Activated CD8-positive, alpha-beta T cell treated with anti-CD3 and anti-CD28 coated beads, Interleukin-2, amount 10 ng/mL, durations not matched to agents 7 days and 5 days (primary cell): ENCODE results near the gene LHFPL6. TPM values are rescaled to one million over a fixed set of nuclear protein-coding genes. Genes with fewer than 3 reads are reported as not detected.

Source experiments
- ATAC-seq: fragments of 150-1000 bp; cut with Tn5 transposase; one replicate; pipeline ENCODE4 v1.10.0; 2021; ENCODE audit warnings: moderate library complexity
- CTCF ChIA-PET: fragments of 350-600 bp; sonication (Branson Sonifier 250); formaldehyde crosslinking; loops from one replicate; lab custom pipeline; 2021; ENCODE audit warnings: antibody characterized with exemption; lab: Charles Lee
- POLR2A ChIA-PET: fragments of 350-600 bp; sonication (Branson Sonifier 250); formaldehyde crosslinking; loops from one replicate; lab custom pipeline; 2021; ENCODE audit warnings: antibody characterized with exemption; lab: Charles Lee
- DNase-seq: peaks from one replicate; pipeline ENCODE4 v3.0.0-alpha.2; 2020
- H3K27ac Mint-ChIP-seq: one replicate; pipeline ENCODE4 v1.8.0; 2021; ENCODE audit warnings: mild to moderate bottlenecking, mixed read lengths
- H3K27me3 Mint-ChIP-seq: one replicate; pipeline ENCODE4 v1.8.0; 2021; ENCODE audit warnings: low read depth, mixed read lengths
- H3K36me3 Mint-ChIP-seq: one replicate; pipeline ENCODE4 v1.8.0; 2021; ENCODE audit warnings: low read depth, mixed read lengths
- H3K4me1 Mint-ChIP-seq: one replicate; pipeline ENCODE4 v1.8.0; 2021; ENCODE audit warnings: low read depth, mixed read lengths
- H3K4me3 Mint-ChIP-seq: one replicate; pipeline ENCODE4 v1.8.0; 2021; ENCODE audit warnings: mild to moderate bottlenecking, mixed read lengths
- H3K9me3 Mint-ChIP-seq: one replicate; pipeline ENCODE4 v1.8.0; 2022; ENCODE audit warnings: mixed read lengths; ENCODE audit not compliant: insufficient read depth
- total RNA-seq, 2 experiments: library from RNA; stranded (reverse); gene quantifications; one replicate each; pipeline ENCODE4 v1.2.3, GENCODE V29; 2021

LHFPL6 gene
- total RNA-seq, 2 experiments from 2014 or later = 0.13 TPM; not detected in 1

DNA sequence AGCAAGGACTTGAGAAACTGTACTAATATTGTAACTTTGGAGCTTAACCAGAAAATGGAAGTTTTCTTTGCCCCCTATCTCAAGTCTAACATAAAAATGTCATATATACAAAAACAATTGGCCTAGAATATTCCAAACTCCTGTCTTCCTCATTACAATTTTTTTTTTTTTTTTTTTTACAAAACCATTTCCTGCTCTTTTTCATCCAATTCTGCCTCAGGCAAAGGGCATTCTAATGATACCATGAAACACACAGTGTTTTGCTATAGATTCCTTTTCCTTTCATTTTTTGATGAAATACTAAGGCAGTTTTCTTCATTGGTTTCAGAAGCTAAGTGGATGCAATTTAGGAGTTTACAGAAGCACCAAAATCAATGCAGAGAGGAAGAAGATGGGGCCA, 119.7 kb downstream of the LHFPL6 start:
- no peak overlapping the region for H3K27ac Mint-ChIP-seq
- ChIA-PET CTCF (no interaction called here), POLR2A (no interaction called here)
- ATAC-seq (no peak), DNase-seq (no peak)
- no peaks in the 10 kb centered on the region for H3K9me3 Mint-ChIP-seq
- H3K4me1 Mint-ChIP-seq = no peaks in the 10 kb centered on the region
- H3K36me3 Mint-ChIP-seq = no peaks in the 10 kb centered on the region
- no peak overlapping the region for H3K4me3 Mint-ChIP-seq
- peaks cover 4% of the 10 kb centered on the region for H3K27me3 Mint-ChIP-seq

DNA sequence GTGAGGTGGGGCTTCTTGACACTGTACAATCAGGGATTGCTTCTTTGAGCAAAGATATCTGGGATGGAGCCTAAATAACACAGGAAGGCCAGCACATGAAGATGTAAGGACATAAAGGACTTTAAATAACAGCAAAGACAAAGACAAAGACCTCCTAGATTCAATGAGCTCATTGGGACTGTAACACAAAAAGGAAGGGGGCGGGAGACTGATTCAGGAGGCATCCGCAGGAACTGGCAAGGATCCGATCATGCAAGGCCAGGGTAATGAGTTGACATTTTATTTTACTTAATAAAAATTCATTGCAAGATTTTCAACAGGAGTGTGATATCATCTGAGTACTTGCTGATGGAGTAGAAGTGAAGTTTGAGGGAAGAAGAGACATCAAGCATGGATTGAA, 121.5 kb downstream of the LHFPL6 start:
- DNase-seq (no peak), ATAC-seq (no peak)
- no peak overlapping the region for H3K27ac Mint-ChIP-seq
- peaks cover 9% of the 10 kb centered on the region for H3K27me3 Mint-ChIP-seq
- POLR2A ChIA-PET = no interaction called here
- no peaks in the 10 kb centered on the region for H3K9me3 Mint-ChIP-seq
- CTCF ChIA-PET = no interaction called here
- H3K4me3 Mint-ChIP-seq = no peak overlapping the region
- H3K4me1 Mint-ChIP-seq = no peaks in the 10 kb centered on the region
- no peaks in the 10 kb centered on the region for H3K36me3 Mint-ChIP-seq

DNA sequence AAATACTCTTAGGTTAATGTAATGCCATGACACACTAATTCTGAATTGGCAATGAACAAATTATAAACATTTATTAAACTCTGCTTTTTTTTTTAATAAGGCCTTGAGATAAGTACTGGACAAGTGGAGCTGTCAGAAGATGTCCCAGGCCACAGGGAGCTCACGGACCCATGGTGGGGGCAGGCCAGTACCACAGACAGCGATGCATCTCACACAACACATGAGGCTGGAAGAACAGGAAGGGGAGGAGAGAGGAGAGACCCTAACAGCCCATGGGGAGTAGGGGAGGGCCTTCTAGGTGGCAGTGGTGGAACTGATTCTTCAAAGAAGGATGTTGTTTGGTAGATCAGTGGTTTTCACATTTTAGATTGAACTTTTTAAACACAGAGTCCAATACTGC, 128.4 kb downstream of the LHFPL6 start:
- CTCF ChIA-PET = no interaction called here
- H3K36me3 Mint-ChIP-seq = no peaks in the 10 kb centered on the region
- POLR2A ChIA-PET = no interaction called here
- H3K4me1 Mint-ChIP-seq = no peaks in the 10 kb centered on the region
- no peaks in the 10 kb centered on the region for H3K9me3 Mint-ChIP-seq
- no peak overlapping the region for H3K4me3 Mint-ChIP-seq
- ATAC-seq (no peak), DNase-seq (no peak)
- H3K27me3 Mint-ChIP-seq = peaks cover 5% of the 10 kb centered on the region
- H3K27ac Mint-ChIP-seq = no peak overlapping the region

DNA sequence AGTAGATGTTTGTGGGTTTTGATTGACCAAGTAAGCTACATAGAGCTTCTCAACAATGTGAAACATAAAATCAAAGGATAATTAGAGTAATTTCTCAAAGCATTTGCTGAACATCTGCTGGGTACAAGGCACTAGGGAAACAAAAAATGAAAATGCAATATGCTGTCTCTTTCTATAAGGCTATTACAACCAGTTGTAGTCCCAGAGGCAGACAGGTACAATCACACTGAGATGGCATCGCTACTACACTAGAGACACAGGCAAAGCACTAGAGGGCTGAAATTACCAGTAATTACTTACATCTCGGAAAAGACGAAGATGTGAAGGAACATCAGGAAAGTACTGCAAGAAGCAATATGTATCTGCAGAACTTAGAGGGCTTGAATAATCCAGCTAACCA, 133.3 kb downstream of the LHFPL6 start:
- ChIA-PET POLR2A (no interaction called here), CTCF (no interaction called here)
- Mint-ChIP-seq H3K4me1 (no peaks in the 10 kb centered on the region), H3K36me3 (no peaks in the 10 kb centered on the region), H3K27ac (no peak overlapping the region), H3K27me3 (peaks cover 4% of the 10 kb centered on the region), H3K9me3 (no peaks in the 10 kb centered on the region), H3K4me3 (no peak overlapping the region)
- DNase-seq = no peak
- no peak for ATAC-seq

DNA sequence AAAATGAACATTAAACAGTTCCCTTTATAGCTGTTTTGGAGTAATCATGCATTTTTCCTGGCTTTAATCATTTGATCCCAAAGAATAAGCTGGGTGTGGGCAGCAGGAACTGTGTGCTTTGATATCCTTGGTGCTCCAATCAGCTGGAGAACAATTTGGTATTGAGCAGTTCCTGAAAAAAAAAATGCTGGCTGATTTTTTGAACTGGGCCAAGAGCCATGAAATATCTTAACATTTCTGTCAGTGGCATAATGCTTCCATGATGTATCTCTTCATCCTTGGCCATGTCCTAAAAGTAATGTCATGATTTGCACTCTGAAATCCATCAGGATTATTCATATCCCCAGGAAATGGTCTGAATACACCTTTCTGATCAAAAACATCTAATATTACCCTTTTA, 134.7 kb downstream of the LHFPL6 start:
- Mint-ChIP-seq H3K4me3 (no peak overlapping the region), H3K27me3 (peaks cover 4% of the 10 kb centered on the region), H3K4me1 (no peaks in the 10 kb centered on the region), H3K27ac (no peak overlapping the region), H3K9me3 (no peaks in the 10 kb centered on the region), H3K36me3 (no peaks in the 10 kb centered on the region)
- DNase-seq = no peak
- no peak for ATAC-seq
- POLR2A ChIA-PET = no interaction called here
- CTCF ChIA-PET = no interaction called here

DNA sequence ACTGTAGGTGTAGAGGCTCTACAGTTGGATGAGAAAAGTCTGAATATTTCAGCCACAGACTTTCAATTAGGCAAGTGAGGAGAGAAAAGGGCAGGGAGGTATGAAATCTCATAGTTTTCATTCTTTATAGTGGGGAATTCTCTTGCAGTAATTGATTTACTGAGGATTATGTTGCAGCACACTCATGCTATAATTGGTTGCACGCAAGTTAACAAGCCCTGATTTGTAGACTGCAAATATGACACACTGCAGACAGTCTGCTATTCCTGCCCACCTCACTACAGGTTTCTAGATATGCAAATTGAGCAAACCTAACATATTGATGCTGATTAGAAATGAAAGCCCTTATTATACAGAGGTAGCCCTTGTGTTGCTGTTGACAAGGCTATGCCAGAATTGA, 139.4 kb downstream of the LHFPL6 start:
- no peak overlapping the region for H3K27ac Mint-ChIP-seq
- H3K4me1 Mint-ChIP-seq = no peaks in the 10 kb centered on the region
- DNase-seq = no peak
- no peaks in the 10 kb centered on the region for H3K9me3 Mint-ChIP-seq
- POLR2A ChIA-PET = no interaction called here
- peaks cover 7% of the 10 kb centered on the region for H3K27me3 Mint-ChIP-seq
- no peak overlapping the region for H3K4me3 Mint-ChIP-seq
- no peaks in the 10 kb centered on the region for H3K36me3 Mint-ChIP-seq
- ATAC-seq = no peak
- CTCF ChIA-PET = no interaction called here

DNA sequence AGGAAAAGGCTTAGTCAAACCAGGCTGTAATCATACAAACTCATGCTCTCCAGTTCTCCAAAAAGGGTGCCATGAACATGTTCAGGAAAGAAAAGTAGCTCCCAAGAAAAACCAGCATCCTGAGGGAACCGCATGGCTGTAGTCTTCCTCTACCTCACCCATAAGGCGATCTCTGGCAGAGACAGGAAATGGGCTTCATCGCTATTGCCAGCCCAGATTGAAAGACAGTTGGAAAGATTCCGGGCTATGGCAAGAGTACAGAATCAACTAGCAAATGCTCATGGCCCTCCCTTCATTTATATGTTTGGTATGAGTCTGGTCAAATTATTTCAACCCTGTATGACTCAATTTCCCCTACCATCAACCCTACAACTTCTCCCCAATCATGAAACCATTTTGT, 140.1 kb downstream of the LHFPL6 start:
- ChIA-PET CTCF (no interaction called here), POLR2A (no interaction called here)
- Mint-ChIP-seq H3K36me3 (no peaks in the 10 kb centered on the region), H3K27ac (no peak overlapping the region), H3K27me3 (peaks cover 6% of the 10 kb centered on the region), H3K4me1 (no peaks in the 10 kb centered on the region), H3K9me3 (no peaks in the 10 kb centered on the region), H3K4me3 (no peak overlapping the region)
- DNase-seq (no peak), ATAC-seq (no peak)

DNA sequence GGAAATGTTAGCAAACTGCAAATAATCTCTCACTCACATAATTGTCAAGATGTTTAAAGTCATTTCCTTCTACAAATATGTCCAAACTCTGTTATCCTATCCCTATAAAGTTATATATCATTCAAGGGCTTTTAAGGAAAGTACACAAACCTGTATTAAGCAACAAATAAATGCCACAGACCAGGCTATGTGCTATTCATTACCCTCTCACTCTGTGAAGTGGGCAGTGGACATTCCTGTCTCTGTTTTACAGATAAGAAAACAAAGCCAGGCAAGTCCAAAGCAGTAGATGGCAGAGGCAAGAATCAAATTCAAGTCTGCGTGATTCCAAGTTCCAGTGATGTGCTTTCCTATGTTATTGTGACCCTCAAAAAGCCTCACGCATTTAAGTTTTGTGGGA, 140.6 kb downstream of the LHFPL6 start:
- Mint-ChIP-seq H3K27me3 (peaks cover 3% of the 10 kb centered on the region), H3K27ac (no peak overlapping the region), H3K4me1 (no peaks in the 10 kb centered on the region), H3K4me3 (no peak overlapping the region), H3K9me3 (no peaks in the 10 kb centered on the region), H3K36me3 (no peaks in the 10 kb centered on the region)
- ChIA-PET CTCF (no interaction called here), POLR2A (no interaction called here)
- ATAC-seq = no peak
- DNase-seq = no peak

DNA sequence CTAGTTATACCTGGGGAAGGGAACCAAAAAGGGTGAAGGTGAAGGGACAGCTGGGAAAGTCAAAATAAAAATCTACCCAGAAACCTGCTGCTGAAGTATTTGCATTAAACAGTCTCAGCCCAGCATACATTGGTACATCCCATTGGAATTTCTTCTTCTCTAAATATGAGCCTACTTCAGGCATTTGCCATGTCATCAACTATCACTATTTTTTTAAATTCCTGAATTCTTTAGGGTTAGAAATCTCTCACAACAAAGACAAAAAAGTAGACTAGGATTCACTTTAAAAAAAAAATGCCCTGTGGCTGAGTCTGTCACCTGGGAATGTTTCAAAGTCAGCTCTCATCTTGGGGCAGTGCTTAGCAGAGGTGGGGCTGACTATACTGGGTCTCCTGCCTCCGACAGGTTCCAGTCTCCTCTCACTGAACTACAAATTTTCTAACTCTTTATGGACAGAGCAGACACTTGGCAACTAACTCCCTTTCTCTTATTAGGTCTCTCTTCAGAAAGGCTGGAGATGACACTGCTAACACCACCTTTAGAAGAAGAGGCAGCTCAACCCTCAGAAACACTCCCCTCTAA, 141.2 kb downstream of the LHFPL6 start:
- ChIA-PET POLR2A (no interaction called here), CTCF (no interaction called here)
- H3K27ac Mint-ChIP-seq = no peak overlapping the region
- no peaks in the 10 kb centered on the region for H3K9me3 Mint-ChIP-seq
- no peak for DNase-seq
- no peak overlapping the region for H3K4me3 Mint-ChIP-seq
- no peaks in the 10 kb centered on the region for H3K36me3 Mint-ChIP-seq
- H3K4me1 Mint-ChIP-seq = no peaks in the 10 kb centered on the region
- H3K27me3 Mint-ChIP-seq = peaks cover 3% of the 10 kb centered on the region
- no peak for ATAC-seq

DNA sequence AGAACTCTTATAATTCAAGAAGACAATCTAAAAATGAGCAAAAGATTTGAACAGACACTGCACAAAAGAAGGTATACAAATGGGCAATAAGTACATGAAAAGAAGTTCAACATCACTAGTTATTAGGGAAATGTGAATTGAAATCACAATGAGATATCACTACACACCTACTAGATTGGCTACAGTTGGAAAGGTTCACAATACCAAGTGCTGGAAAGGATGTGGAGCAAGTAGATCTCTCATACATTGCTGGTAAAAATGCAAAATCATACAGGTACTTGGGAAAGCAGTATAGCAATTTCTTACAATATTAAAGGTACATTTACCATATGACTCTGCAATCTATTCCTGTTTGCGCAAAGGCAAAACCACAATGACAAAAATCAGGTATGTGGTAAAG, 145.7 kb downstream of the LHFPL6 start:
- DNase-seq (no peak), ATAC-seq (no peak)
- Mint-ChIP-seq H3K9me3 (no peaks in the 10 kb centered on the region), H3K4me1 (no peaks in the 10 kb centered on the region), H3K4me3 (no peak overlapping the region), H3K27ac (no peak overlapping the region), H3K36me3 (no peaks in the 10 kb centered on the region), H3K27me3 (peaks cover 9% of the 10 kb centered on the region)
- POLR2A ChIA-PET = no interaction called here
- CTCF ChIA-PET = no interaction called here

DNA sequence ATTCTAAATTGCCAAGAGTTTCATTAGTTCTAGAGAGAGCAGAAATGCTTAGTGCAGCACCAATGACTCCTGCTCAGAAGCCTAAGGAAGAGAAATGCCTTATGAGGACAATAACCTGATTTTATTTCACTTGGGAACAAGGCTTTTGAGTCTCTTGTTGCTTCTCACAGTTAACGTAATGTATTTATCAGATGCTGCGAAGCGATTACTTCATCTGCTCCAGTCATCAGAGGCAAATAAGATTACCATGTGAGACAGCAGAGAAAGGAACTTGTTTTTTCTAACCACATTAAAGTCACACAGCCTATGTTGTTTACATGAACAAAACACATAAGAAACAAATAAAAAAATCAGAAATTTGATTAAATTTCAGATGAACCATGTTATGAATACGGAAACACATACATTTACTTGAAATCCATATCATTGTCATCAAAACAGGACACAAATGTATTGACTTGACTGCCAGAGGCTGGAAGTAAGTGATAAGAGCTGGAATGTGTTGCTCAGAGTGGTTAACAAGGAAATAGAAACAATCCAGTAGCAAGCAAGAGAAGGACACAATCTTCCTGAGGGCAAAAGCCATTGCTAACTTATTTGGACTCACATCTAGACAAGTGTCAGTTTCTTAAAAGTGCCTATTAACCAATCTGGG, 147.3 kb downstream of the LHFPL6 start:
- H3K36me3 Mint-ChIP-seq = no peaks in the 10 kb centered on the region
- H3K27ac Mint-ChIP-seq = no peak overlapping the region
- no peaks in the 10 kb centered on the region for H3K9me3 Mint-ChIP-seq
- no peaks in the 10 kb centered on the region for H3K4me1 Mint-ChIP-seq
- no peak overlapping the region for H3K4me3 Mint-ChIP-seq
- ChIA-PET CTCF (no interaction called here), POLR2A (no interaction called here)
- H3K27me3 Mint-ChIP-seq = peaks cover 11% of the 10 kb centered on the region
- DNase-seq (no peak), ATAC-seq (no peak)

DNA sequence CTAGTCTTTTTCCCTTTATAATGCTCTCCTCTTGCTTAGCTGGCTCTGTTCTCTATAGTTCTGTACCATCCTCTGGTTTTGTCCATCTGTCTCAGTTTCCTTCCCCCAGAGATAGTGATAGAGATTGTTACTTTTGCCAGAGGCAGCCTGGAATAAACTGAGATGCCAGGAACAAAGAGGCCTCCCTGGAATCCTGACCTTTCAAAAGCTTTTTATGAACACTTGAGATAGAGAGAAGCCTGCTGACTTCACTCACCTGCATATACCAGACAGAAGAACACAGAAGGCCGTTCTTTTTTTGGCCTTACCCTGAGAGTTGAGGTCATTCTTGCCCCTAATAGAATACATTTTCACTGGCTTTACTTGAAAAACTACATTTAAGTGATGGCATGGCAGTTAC, 150.2 kb downstream of the LHFPL6 start:
- ChIA-PET POLR2A (no interaction called here), CTCF (no interaction called here)
- Mint-ChIP-seq H3K36me3 (no peaks in the 10 kb centered on the region), H3K9me3 (no peaks in the 10 kb centered on the region), H3K27ac (no peak overlapping the region), H3K4me3 (no peak overlapping the region), H3K27me3 (peaks cover 13% of the 10 kb centered on the region), H3K4me1 (no peaks in the 10 kb centered on the region)
- DNase-seq = no peak
- ATAC-seq = no peak

DNA sequence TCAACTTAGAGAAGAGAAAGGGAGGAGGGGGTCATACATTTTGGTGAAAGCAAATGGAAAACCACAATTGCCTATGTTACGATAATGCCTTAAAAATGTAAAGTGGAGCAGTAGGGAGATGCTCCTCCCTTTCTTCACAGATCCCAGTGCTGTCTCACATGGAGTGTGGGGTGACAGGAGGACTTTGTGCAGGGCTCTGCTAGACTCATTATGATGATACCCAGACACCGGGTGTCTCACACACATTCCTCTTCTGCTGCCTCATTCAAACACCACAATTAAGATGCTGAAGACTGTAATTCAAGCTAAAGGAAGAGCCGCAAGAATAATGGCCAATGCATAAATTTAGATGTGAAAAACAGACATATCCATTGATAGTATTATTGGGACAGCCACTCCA, 150.6 kb downstream of the LHFPL6 start:
- H3K4me1 Mint-ChIP-seq = no peaks in the 10 kb centered on the region
- no peaks in the 10 kb centered on the region for H3K36me3 Mint-ChIP-seq
- H3K4me3 Mint-ChIP-seq = no peak overlapping the region
- no peak for ATAC-seq
- H3K27ac Mint-ChIP-seq = no peak overlapping the region
- ChIA-PET POLR2A (no interaction called here), CTCF (no interaction called here)
- DNase-seq = no peak
- peaks cover 13% of the 10 kb centered on the region for H3K27me3 Mint-ChIP-seq
- H3K9me3 Mint-ChIP-seq = no peaks in the 10 kb centered on the region
